ENCODE data around the gene MPRIP.

MPRIP gene

GRCh38 chr17:17120294-17120693, 78.0 kb downstream of the MPRIP start:
- H3K27ac ChIP-seq = peak overlapping the region; percentile 66; the same call in 1 of the 2 replicates
- no peak for TF ChIP-seq ZFX (IDR thresholded peaks at IDR 0.05)
- TF ChIP-seq, protein P1, sequence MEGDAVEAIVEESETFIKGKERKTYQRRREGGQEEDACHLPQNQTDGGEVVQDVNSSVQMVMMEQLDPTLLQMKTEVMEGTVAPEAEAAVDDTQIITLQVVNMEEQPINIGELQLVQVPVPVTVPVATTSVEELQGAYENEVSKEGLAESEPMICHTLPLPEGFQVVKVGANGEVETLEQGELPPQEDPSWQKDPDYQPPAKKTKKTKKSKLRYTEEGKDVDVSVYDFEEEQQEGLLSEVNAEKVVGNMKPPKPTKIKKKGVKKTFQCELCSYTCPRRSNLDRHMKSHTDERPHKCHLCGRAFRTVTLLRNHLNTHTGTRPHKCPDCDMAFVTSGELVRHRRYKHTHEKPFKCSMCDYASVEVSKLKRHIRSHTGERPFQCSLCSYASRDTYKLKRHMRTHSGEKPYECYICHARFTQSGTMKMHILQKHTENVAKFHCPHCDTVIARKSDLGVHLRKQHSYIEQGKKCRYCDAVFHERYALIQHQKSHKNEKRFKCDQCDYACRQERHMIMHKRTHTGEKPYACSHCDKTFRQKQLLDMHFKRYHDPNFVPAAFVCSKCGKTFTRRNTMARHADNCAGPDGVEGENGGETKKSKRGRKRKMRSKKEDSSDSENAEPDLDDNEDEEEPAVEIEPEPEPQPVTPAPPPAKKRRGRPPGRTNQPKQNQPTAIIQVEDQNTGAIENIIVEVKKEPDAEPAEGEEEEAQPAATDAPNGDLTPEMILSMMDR (conservative IDR thresholded peaks at IDR 0.05) = no peak

GRCh38 chr17:17120701-17121100, 78.4 kb downstream of the MPRIP start:
- H3K27ac ChIP-seq = peak overlapping the region; percentile 66; the same call in 1 of the 2 replicates
- no peak for TF ChIP-seq ZFX (IDR thresholded peaks at IDR 0.05)
- TF ChIP-seq, protein P1 (conservative IDR thresholded peaks at IDR 0.05) = no peak

GRCh38 chr17:17121162-17121561, 78.9 kb downstream of the MPRIP start:
- TF ChIP-seq ZFX (IDR thresholded peaks at IDR 0.05) = no peak
- TF ChIP-seq, protein P1 (conservative IDR thresholded peaks at IDR 0.05) = no peak
- H3K27ac ChIP-seq = peak overlapping the region; percentile 66; the same call in 1 of the 2 replicates

DNA sequence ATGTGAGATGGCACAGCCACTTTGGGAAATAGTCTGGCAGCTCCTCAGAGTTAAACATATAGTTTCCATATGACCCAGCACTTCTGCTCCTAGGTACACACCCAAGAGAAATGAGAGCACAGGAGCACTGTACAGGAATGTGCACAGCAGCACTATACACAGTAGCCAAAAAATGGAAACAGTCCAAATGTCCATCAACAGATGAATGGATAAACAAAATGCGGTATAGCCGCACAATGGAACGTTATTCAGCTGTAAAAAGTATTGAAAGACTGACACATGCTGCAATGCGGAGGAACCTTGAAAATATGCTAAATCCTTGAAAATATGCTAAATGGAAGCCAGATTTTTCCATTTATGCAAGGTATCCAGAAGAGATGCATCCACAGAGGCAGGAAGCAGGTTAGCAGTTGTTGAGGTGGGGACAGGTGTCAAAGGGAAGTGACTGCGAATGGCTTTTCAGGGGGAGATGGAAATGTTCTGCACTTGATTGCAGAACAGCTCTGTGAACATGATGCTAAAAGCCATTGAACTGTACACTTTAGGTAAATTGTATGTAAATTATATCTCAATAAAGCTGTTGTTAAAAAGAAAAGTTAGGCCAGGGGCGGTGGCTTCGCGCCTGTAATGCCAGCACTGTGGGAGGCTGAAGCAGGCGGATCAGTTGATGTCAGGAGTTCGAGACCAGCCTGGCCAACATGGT, 80.7 kb downstream of the MPRIP start:
- TF ChIP-seq, protein P1 (conservative IDR thresholded peaks at IDR 0.05) = no peak
- no peak for TF ChIP-seq ZFX (IDR thresholded peaks at IDR 0.05)
- no peak overlapping the region for H3K27ac ChIP-seq

GRCh38 chr17:17124341-17124740, 82.1 kb downstream of the MPRIP start:
- no peak for TF ChIP-seq ZFX (IDR thresholded peaks at IDR 0.05)
- TF ChIP-seq, protein P1 (conservative IDR thresholded peaks at IDR 0.05) = no peak
- H3K27ac ChIP-seq = no peak overlapping the region

GRCh38 chr17:17125136-17126084, 83.2 kb downstream of the MPRIP start:
- no peak overlapping the region for H3K27ac ChIP-seq
- TF ChIP-seq, protein P1 (conservative IDR thresholded peaks at IDR 0.05) = no peak
- no peak for TF ChIP-seq ZFX (IDR thresholded peaks at IDR 0.05)
